GM19467 (cell line): ENCODE measurements around the gene FAM217A.

Source experiments
- ATAC-seq: cut with Tn5 transposase; IDR thresholded peaks from one replicate; pipeline ENCODE4 v1.9.1; 2021; ENCODE audit warnings: mild to moderate bottlenecking, moderate library complexity; ENCODE audit not compliant: unreplicated experiment

Gene FAM217A

DNA sequence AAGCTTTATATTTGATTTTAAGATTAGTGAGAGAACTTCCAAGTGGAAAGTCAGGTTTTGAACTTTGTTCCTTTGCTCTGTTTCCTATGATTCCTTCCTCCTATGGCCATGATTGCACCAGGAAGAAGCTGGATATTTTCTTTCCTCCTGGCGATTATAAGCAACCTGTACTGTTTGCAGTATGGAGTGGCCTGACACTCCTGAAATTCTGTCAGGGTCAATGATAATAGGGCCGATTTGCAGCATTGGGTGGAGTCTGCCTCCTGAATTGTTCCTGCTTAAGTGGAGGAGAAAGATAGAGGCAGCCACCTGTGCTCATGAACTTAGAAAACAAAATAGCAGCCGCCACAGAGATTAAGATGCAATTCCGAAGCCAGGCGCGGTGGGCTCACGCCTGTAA, 9.8 kb upstream of the FAM217A start:
- no peak for ATAC-seq

GRCh38 chr6:4085332-4085700, 6.4 kb upstream of the FAM217A start:
- ATAC-seq: no peak

GRCh38 chr6:4084444-4085331, 5.8 kb upstream of the FAM217A start:
- ATAC-seq: no peak

DNA sequence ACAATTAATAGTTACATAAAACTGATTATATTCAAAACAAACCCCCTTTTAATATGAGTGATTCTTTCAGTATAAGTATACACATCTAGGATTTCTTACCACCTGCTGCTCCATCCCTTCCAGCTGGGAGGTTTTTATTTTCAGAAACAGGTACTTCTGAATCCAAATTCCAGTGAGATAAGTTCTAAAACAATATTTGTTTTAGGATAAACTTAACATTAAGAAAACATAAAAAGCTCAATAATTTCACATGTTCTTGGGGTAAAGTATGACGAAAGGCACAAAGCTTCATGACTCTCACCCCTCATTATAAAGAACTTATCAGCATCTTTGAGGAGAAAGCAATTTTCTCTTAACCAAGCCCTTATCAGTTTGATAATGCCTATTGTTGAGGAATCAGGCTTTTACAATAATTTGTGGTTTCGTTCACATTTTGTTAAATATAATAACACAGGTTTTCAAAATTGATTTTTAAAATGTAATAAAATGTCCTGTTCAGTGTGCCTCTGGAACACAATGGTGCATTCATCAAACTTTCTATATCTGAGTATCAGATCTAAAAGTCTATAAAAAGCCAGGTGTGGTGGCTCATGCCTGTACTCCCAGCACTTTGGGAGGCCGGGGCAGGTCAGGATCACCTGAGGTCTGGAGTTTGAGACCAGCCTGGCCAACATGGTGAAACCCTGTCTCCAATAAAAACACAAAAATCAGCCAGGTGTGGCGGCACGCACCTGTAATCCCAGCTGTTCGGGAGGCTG, 4.3 kb downstream of the FAM217A start:
- ATAC-seq: no peak

GRCh38 chr6:4071330-4071729, 7.6 kb downstream of the FAM217A start:
- no peak for ATAC-seq

- ATAC-seq: no peak
Measured at GRCh38 chr6:4069199-4069598, 9.7 kb downstream of the FAM217A start.

DNA sequence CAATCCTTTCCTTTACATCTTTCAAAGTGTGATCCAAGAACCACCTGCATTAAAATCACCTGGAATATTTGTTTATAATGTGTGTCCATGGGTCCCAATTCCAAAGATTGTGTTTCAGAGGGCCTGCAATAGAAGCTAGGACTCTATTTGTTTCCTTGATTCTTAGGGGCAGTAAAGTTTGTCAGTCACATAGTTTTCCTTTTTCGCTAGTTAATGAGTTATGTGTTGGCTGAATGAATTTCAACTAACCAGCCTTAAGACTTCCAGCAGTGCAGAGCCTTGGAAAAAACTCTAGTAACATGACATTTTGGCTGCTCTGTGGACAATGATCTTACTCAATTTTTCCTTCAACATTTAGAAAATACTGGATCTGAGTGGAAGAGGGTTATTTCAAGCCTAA, 11.3 kb downstream of the FAM217A start:
- no peak for ATAC-seq

- no peak for ATAC-seq
Measured at GRCh38 chr6:4066029-4066755, 12.7 kb downstream of the FAM217A start.

- ATAC-seq: no peak
Measured at GRCh38 chr6:4059115-4059777, 19.7 kb downstream of the FAM217A start.

- ATAC-seq: no peak
Measured at GRCh38 chr6:4057036-4057435, 21.9 kb downstream of the FAM217A start.

- no peak for ATAC-seq
Measured at GRCh38 chr6:4055420-4056041, 23.4 kb downstream of the FAM217A start.

- no peak for ATAC-seq
Measured at GRCh38 chr6:4049246-4049645, 29.7 kb downstream of the FAM217A start.

GRCh38 chr6:4041480-4041879, 37.5 kb downstream of the FAM217A start:
- no peak for ATAC-seq

DNA sequence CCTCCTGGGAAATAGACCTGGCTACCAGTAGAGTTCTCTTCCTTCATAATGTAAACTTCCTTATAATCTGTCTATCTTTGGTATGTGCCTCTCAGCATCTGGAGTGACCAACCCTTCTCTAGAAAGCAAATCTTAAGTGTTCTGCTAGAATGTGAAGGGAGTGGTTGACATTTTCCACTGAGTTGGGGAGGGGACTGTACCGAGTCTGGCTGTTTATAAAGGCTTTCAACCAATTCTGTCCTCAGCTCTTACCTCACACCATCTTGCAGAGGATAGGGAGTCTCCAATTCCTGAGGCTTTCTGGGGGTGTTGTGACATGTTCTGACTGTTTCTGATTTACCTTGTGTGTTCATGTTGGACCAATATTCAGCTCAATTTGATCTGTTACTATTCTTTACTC, 39.6 kb downstream of the FAM217A start:
- ATAC-seq: no peak

- no peak for ATAC-seq
Measured at GRCh38 chr6:4036581-4036980, 42.4 kb downstream of the FAM217A start.

- no peak for ATAC-seq
Measured at GRCh38 chr6:4032475-4032874, 46.5 kb downstream of the FAM217A start.

- no peak for ATAC-seq
Measured at GRCh38 chr6:4031442-4031841, 47.5 kb downstream of the FAM217A start.

DNA sequence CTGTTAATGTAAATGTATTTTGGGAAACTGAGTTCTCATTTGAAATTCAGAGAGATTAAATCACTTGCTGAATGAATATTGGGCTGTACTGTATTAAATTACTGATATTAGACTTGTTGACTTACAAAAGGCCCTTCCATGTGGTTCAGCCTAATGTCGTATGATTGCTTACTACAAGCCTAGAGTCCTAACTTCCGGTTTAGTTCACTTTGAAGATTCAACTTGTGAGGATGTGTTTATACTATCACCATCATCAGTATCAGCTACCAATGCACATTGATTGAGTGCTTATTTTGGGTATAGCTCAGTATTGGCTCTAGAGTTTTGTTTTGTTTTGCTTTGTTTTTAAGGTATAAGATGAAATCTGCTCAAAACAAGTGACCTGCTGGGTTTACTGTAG, 48.3 kb downstream of the FAM217A start:
- no peak for ATAC-seq

- no peak for ATAC-seq
Measured at GRCh38 chr6:4029687-4030086, 49.2 kb downstream of the FAM217A start.

DNA sequence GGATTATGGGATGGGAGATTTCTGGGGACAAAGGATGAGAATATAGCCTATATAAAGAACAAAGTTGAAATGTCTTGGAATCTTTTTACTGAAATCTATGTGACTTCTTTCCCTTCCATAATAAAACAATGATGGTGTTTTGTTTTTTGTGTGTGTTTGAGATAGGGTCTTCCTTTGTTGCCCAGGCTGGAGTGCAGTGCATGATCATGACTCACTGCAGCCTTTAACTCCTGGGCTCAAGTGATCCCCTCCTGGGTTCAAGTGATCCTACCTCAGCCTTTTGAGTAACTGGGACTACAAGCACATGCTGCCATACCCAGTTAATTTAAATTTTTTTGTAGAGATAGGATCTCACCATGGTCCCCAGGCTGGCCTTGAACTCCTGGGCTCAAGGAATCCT, 50.9 kb downstream of the FAM217A start:
- no peak for ATAC-seq

DNA sequence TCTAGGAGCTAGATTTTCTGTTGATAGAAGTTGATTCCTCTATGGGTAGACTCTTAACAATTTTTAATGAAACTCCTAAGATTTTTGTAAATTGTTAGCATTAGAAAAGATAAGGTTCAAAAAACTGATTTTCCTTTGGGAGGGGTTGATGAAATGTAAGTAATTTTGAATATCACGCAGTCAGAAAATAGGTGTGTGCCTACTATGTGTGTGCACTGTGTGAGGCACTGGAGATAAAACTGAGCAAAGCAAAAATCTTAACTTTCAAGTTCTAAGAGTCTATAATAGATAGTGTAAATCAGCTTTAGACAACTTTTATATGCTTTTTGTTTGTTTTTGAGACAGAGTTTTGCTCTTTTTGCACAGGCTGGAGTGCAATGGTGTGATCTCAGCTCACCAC, 53.3 kb downstream of the FAM217A start:
- ATAC-seq: no peak
